ENCODE measurements around the gene SDF2. TPM values are rescaled to one million over a fixed set of nuclear protein-coding genes. Genes with fewer than 3 reads are reported as not detected.

Gene SDF2
- 35.0 and 44.7 TPM in 2 replicates for total RNA-seq

DNA sequence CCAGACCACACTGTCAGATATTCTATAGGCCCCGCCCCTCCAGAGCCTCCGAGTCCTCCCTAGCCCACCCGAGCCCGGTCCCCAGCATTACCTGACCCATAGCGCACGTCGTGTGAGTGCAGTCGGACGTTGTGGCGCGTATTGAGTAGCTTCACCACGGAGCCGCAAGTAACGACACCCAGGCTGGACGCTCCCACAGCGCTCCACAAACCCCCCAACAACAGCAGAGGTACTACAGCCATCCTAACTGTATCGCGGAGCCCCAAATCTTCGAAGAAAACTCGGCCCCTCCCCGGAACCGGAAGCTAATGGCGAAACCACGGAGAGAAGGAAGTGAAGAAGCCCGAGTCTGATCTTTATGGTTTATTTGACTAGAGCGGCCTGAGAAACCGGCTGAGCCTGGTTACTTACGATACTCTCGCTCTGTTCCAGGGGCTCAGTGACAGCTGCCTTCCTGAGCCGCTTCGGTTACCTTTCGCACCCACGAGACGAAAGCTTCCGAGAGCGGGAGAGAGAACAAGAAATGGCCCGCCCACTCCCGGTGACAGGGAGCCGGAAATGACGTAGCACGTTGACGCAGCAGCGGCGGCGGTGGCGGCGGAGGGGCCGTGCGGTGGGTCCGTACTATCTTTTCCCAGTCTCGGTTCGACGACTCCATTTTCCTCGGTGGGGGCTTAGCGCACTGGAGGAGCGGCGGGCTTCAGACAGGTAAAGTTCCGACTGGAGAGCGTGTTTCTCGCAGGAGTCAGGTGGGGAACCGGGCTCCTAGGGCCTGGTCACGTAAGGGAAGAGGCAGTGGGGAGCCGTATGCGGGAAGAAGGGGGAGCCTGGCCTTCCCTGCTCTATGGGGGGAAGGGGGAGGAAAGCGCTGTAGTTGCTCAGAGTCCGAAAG lies at the start of gene SDF2, which contains the start of gene SUPT6H:
SDF2 (minus strand) TSS at position 272 of the 892 bp plus-strand sequence; CDS start at position 242, 30 bp downstream.
SUPT6H (plus strand) TSS at position 571 of the 892 bp plus-strand sequence. CDS start 11,197 bp downstream, outside the sequence.

DNA sequence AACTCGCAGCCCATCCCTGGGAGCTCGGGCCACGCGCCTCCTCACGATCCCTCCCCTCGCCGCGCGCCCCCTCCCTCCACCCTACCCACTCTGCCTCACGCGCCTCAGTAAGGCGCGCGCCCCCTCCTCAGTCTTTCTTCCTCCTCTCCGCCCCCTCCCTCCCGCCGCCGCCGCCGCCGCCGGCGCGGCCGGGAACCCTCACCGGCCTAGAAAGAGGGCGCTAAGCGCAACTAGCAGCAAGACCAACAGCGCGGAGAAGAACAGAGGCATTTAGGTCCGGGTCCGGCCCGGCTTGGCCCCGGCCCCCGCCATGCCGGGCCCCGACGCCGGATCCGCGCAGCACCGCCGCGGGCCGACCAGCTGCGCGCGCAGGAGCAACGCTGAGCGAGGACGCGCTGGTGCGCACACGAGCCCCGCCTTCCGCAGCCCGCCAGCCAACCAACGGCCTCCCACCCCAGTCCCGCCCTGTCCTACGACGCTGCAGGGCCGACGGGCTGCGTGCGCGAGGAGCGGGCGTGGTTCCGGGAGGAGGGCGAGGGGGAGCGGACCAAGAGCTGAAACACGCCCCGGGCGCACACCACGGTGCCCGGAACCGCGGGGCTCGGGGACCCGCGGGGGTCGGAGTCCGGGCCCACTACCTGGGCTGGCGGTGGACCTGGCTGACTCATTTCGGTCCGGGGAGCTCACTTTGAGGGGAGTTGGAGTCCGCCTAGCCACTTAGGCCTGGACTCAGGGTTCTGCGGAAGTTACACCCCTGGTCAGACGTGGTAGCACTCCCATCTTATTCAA lies 16.7 kb downstream of the SDF2 start, which contains the start of gene BLTP2:
BLTP2 (minus strand) TSS at position 372 of the 789 bp plus-strand sequence; CDS start at position 270, 102 bp downstream.

GRCh38 chr17:28613931-28614381 lies 47.8 kb downstream of the SDF2 start, which contains the start of gene RSKR:
Gene RSKR (minus strand): TSS chr17:28614185. CDS start chr17:28614161, 24 bp downstream.

DNA sequence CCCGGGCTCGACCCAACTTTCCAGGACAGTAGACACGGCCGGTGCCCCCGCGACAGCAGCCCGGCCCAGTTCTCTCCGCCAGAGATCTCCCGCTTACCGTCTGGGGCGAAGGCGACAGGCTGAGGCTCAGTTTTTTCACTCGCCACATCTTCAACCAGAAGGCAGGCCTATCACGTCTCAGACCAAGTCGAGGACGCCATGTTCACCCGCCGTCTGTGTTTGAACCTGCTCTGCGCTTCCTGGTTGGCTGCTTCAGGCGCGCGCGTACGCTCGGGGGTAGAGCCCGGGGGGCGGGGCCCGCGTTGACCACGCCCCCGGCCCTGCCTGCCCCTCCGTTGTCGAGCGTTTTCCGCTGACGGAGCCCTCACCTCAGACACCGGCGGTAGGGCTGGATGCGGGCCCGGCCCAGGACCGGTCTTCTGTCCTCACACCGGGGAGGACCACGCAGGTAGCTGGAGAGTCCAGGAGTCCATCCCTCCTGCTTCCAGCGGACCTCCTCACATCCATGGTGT lies 62.9 kb downstream of the SDF2 start, which contains the start of gene SPAG5:
SPAG5 (minus strand) TSS at position 227 of the 512 bp plus-strand sequence; CDS start at position 148, 79 bp downstream.

Other genes with a start within 250 kb of the SDF2 start
- not detected in 2 replicates for gene SLC13A2, start 188.3 kb downstream of the SDF2 start, total RNA-seq
- 2.7 and 11.1 TPM in 2 replicates for gene FOXN1, start 155.6 kb downstream of the SDF2 start, total RNA-seq
- 34.1 and 51.9 TPM in 2 replicates for gene UNC119, start 109.3 kb downstream of the SDF2 start, total RNA-seq
- gene PIGS, start 90.4 kb downstream of the SDF2 start, total RNA-seq: 55.8 and 60.0 TPM in 2 replicates
- 109 and 131 TPM in 2 replicates for gene ALDOC, start 85.0 kb downstream of the SDF2 start, total RNA-seq
- 36.9 and 44.5 TPM in 2 replicates for gene SPAG5, start 62.9 kb downstream of the SDF2 start, total RNA-seq
- gene RSKR, start 47.7 kb downstream of the SDF2 start, total RNA-seq: 0.84 and 4.4 TPM in 2 replicates
- gene BLTP2, start 16.7 kb downstream of the SDF2 start, total RNA-seq: 104 and 127 TPM in 2 replicates
- gene SUPT6H, start 299 bp upstream of the SDF2 start, total RNA-seq: 18.6 and 27.9 TPM in 2 replicates
- gene PROCA1, start 50.0 kb upstream of the SDF2 start, total RNA-seq: 0.21 and 2.6 TPM in 2 replicates
- 214 and 300 TPM in 2 replicates for gene RAB34, start 56.0 kb upstream of the SDF2 start, total RNA-seq
- gene RPL23A, start 58.1 kb upstream of the SDF2 start, total RNA-seq: 645 and 883 TPM in 2 replicates
- 20.2 and 23.5 TPM in 2 replicates for gene TLCD1, start 64.3 kb upstream of the SDF2 start, total RNA-seq
- 1.8 and 2.4 TPM in 2 replicates for gene NEK8, start 66.9 kb upstream of the SDF2 start, total RNA-seq
- 78.0 and 82.7 TPM in 2 replicates for gene TRAF4, start 82.1 kb upstream of the SDF2 start, total RNA-seq
- 12.4 and 17.6 TPM in 2 replicates for gene FAM222B, start 180.9 kb upstream of the SDF2 start, total RNA-seq
- 59.0 and 60.8 TPM in 2 replicates for gene ERAL1, start 193.1 kb upstream of the SDF2 start, total RNA-seq
- 58.8 and 70.7 TPM in 2 replicates for gene FLOT2, start 235.8 kb upstream of the SDF2 start, total RNA-seq
- gene DHRS13, start 241.2 kb upstream of the SDF2 start, total RNA-seq: 11.6 and 12.9 TPM in 2 replicates